Naive thymus-derived CD8-positive, alpha-beta T cell (primary cell): Measurements from ENCODE around the gene DDIAS. TPM values are rescaled to one million over a fixed set of nuclear protein-coding genes. Genes with fewer than 3 reads are reported as not detected.

Experiments
- ATAC-seq, 2 donors: fragments of 150-1000 bp; cut with Tn5 transposase in 1 of 2; sonication (Bioruptor Pico), chemical (Tn5 transposase) in 1 of 2; 1 replicate in 1 of 2; 2 replicates in 1 of 2; pipeline ENCODE4 v1.10.0; 2021; ENCODE audit warnings: mild to moderate bottlenecking in 2 of 2, moderate library complexity in 2 of 2
- POLR2A ChIA-PET: fragments of 350-600 bp; sonication (Branson Sonifier 250); formaldehyde crosslinking; loops from one replicate; lab custom pipeline; 2021; ENCODE audit warnings: antibody characterized with exemption; lab: Charles Lee
- DNase-seq, 10 donors: peaks; one replicate each; pipeline versions ENCODE4 v3.0.0 to v3.0.0-alpha.2; 2020 to 2022
- H3K27ac Mint-ChIP-seq, 10 donors: one replicate each; pipeline ENCODE4 v1.8.0; 2020 to 2022; ENCODE audit warnings: mild to moderate bottlenecking in 10 of 10, mixed read lengths in 10 of 10, moderate library complexity in 4 of 10, inconsistent platforms in 1 of 10
- H3K27me3 Mint-ChIP-seq, 5 donors: one replicate each; pipeline ENCODE4 v1.8.0; 2021 to 2022; ENCODE audit warnings: mixed read lengths in 5 of 5
- H3K36me3 Mint-ChIP-seq, 3 donors: one replicate each; pipeline ENCODE4 v1.8.0; 2020 to 2022; ENCODE audit warnings: mixed read lengths in 3 of 3, mild to moderate bottlenecking in 2 of 3, inconsistent platforms in 1 of 3
- H3K4me1 Mint-ChIP-seq, 4 donors: one replicate each; pipeline ENCODE4 v1.8.0; 2021 to 2022; ENCODE audit warnings: mixed read lengths in 4 of 4
- H3K4me3 Mint-ChIP-seq, 10 donors: one replicate each; pipeline ENCODE4 v1.8.0; 2020 to 2022; ENCODE audit warnings: mild to moderate bottlenecking in 10 of 10, mixed read lengths in 10 of 10, moderate library complexity in 6 of 10, inconsistent platforms in 1 of 10
- H3K9me3 Mint-ChIP-seq, 9 donors: one replicate each; pipeline ENCODE4 v1.8.0; 2020 to 2022; ENCODE audit warnings: mixed read lengths in 9 of 9, mild to moderate bottlenecking in 3 of 9, inconsistent platforms in 1 of 9, moderate library complexity in 1 of 9
- polyA plus RNA-seq, 3 donors: library from polyadenylated mRNA; unstranded; fragments of 300-500 nt; fragmentation: Illumina TruSeq; gene quantifications; one replicate each; pipeline ENCODE4 v1.2.3, GENCODE V29; 2021
- total RNA-seq, 8 experiments: library from RNA in 2 of 8; stranded (reverse) in 2 of 8; gene quantifications; one replicate each; pipeline ENCODE4 v1.2.3 and lab custom pipeline; 2021 to 2026

The DDIAS gene
- total and polyA plus RNA-seq, 5 experiments from 2014 or later, result 0.59 to 3.1 (median 2.3) TPM

DNA sequence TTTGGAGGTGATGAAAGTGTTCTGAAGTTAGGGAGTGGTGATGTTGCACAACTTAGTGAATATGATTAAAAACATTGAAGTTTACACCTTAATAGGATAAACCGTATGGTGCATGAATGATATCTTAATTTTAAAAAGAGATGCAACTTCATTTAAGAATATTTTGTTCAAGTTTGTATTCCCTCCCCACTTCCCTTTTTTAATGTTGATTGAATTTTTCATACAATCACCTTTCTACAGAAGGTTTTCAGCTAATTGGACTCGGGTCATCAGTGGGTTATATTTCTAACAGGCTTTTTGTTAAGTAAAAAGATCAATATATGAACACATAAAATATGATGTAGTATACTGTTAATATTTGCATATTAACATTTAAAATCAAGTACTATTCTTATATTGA lies 72.6 kb downstream of the DDIAS start:
- DNase-seq (no peak), ATAC-seq (no peak)
- H3K4me3 Mint-ChIP-seq, result no peak overlapping the region
- peaks cover 0 to 4% (median 0%) of the 10 kb centered on the region in 9 donors for H3K9me3 Mint-ChIP-seq
- no peaks in the 10 kb centered on the region for H3K27me3 Mint-ChIP-seq
- peak overlapping the region in 8 of 10 donors; percentile 4 to 80 (median 66) for H3K27ac Mint-ChIP-seq
- H3K4me1 Mint-ChIP-seq, result peaks cover 20 to 76% (median 70%) of the 10 kb centered on the region in 4 donors
- peaks cover 0 to 4% (median 2%) of the 10 kb centered on the region in 3 donors for H3K36me3 Mint-ChIP-seq
- POLR2A ChIA-PET, result interaction anchor here (0.5 kb wide), 1 partner anchor 14 kb away, joined by 3 read pairs; no protein-coding TSS in a partner anchor

DNA sequence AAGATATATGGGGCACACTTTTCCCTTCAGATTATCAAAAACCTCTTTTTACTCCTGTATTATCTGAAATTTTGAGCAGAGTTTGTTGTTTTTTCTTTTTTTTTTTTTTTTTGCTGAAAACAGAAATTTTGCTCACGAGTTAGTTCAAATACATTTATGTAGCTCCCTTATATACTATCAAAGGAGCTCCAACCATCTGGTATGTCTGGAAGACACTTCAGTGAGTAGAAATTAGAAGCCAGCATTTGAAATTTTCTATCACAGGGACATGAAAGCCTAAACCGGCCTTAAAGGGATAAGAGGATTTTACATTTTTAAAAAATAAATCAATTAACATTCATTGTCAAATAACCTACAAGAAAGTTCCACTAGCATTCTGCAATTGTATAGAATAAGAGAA lies 73.3 kb downstream of the DDIAS start:
- Mint-ChIP-seq H3K27me3 (no peaks in the 10 kb centered on the region), H3K27ac (peak overlapping the region in 5 of 10 donors; percentile 6 to 73 (median 26)), H3K4me3 (no peak overlapping the region), H3K36me3 (peaks cover 0 to 4% (median 2%) of the 10 kb centered on the region in 3 donors), H3K9me3 (peaks cover 0 to 4% (median 0%) of the 10 kb centered on the region in 9 donors), H3K4me1 (peaks cover 15 to 75% (median 69%) of the 10 kb centered on the region in 4 donors)
- POLR2A ChIA-PET, result interaction anchor here (0.5 to 2.0 kb wide), 3 partner anchors 11 to 15 kb away, joined by 3 to 7 read pairs (median 3); no protein-coding TSS in a partner anchor
- ATAC-seq (no peak), DNase-seq (no peak)

DNA sequence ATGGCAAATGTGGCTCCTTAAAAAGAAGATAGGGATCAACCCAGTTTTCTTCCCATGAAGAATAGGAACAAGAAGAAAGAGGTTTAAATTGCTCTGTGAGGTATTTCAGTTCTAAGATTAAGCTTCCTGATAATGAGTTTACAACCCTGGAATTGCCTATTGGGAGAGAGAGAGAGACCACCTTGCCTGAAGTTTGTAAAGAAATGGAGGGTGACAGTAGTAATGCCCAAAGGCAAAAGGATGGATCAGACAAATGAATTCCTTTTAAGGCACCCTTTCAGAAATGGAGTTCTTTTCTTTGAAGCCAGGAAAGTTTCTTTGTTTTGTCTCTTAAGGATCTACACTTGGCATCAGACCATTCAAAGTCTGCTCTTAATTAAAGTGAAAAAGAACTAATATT lies 74.3 kb downstream of the DDIAS start:
- ATAC-seq, result no peak
- peaks cover 15 to 74% (median 67%) of the 10 kb centered on the region in 4 donors for H3K4me1 Mint-ChIP-seq
- peaks cover 2 to 7% (median 4%) of the 10 kb centered on the region in 3 donors for H3K36me3 Mint-ChIP-seq
- DNase-seq, result no peak
- H3K9me3 Mint-ChIP-seq, result peaks cover 0 to 4% (median 0%) of the 10 kb centered on the region in 9 donors
- no peak overlapping the region for H3K4me3 Mint-ChIP-seq
- no peaks in the 10 kb centered on the region for H3K27me3 Mint-ChIP-seq
- POLR2A ChIA-PET, result interaction anchor here (2.0 kb wide), 1 partner anchor 16 kb away, joined by 7 read pairs; no protein-coding TSS in a partner anchor
- H3K27ac Mint-ChIP-seq, result peak overlapping the region in 9 of 10 donors; percentile 2 to 66 (median 57)

DNA sequence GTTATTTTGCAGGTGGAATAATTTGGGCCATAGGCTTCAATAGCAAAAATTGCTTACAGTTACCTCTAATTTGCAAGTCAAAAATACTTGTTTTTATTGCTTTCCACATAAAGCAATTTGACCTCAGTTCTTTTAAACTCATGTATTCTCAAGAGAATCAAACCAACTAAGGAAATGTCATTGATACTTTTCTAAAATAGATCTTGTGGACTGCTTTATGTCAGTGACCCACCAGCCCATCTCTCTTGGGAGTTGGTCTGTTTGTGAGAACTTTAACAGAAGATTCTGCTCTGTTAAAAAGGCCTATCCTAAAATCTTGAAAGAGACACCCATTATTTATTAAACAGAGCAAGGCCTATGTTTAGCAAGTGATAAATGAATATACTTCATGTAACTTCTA lies 75.2 kb downstream of the DDIAS start:
- H3K27ac Mint-ChIP-seq, result peak overlapping the region in 6 of 10 donors; percentile 2 to 66 (median 42)

DNA sequence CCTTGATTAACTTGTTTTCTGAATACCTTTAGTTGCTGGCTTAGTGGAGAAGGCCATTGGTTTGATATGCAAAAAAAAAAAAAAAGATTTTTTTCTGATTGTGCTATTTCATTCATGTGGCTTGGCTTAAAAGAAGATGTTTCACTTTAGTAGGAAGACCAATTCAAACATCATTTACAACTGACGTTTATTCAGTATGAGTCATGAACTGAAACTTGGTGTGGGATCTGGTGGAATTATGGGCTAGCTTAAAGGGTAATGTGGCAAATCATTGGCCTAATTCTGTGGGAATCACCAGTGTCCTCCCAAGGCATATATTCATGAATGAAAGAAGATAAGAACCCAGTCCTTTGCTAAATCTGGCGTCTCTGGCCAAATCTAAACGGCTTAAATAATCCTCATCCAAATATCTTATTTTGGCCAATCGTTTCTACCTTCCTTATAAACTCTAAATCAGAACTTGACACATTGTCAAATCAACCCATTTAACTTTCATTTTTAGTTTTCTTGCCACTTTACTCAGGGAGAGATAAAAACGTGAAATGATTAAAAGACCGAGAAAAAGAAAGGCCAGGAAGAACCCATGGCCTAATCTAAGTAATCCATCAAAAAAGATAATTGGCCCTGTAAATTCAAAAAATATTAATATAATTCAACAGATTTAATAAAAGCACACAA lies 77.0 kb downstream of the DDIAS start:
- POLR2A ChIA-PET, result interaction anchor here (0.6 to 1.3 kb wide), 2 partner anchors 11 to 23 kb away, joined by 3 to 5 read pairs; no protein-coding TSS in a partner anchor
- Mint-ChIP-seq H3K4me1 (peaks cover 7 to 52% (median 45%) of the 10 kb centered on the region in 4 donors), H3K4me3 (peak overlapping the region in 3 of 10 donors; percentile 7 to 36 (median 8)), H3K27ac (peak overlapping the region in 7 of 10 donors; percentile 11 to 90 (median 52)), H3K36me3 (peaks cover 12 to 27% (median 16%) of the 10 kb centered on the region in 3 donors), H3K27me3 (no peaks in the 10 kb centered on the region), H3K9me3 (peaks cover 0 to 4% (median 0%) of the 10 kb centered on the region in 9 donors)
- ATAC-seq (peak; percentile 61 to 77), DNase-seq (no peak)

More for the DNA sequence above, 75.2 kb downstream of the DDIAS start:
- Mint-ChIP-seq H3K36me3 (peaks cover 7 to 16% (median 10%) of the 10 kb centered on the region in 3 donors), H3K4me1 (peaks cover 11 to 66% (median 59%) of the 10 kb centered on the region in 4 donors), H3K4me3 (no peak overlapping the region), H3K9me3 (peaks cover 0 to 4% (median 0%) of the 10 kb centered on the region in 9 donors), H3K27me3 (no peaks in the 10 kb centered on the region)
- DNase-seq (no peak), ATAC-seq (no peak)
- POLR2A ChIA-PET, result no interaction called here

DNA sequence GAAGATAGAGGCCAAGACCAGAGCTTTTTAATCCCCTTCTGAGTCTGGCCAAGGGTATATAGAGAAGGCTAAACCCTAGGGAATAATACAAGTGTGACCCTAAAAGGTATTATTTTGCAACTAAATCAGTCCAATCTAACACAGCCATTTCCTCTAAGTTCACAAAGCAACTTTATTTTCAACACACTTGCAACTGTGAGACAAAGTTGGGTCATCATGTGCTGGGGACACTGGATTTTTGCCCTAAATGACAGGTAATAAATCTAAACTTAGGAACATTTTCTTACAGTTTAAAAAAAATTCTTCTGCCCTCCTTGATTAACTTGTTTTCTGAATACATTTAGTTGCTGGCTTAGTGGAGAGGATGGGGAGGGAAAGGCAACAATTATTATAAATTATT lies 78.3 kb downstream of the DDIAS start:
- Mint-ChIP-seq H3K4me1 (peaks cover 7 to 44% (median 40%) of the 10 kb centered on the region in 4 donors), H3K36me3 (peaks cover 16 to 36% (median 25%) of the 10 kb centered on the region in 3 donors), H3K9me3 (peaks cover 0 to 4% (median 0%) of the 10 kb centered on the region in 9 donors), H3K27ac (peak overlapping the region in 3 of 10 donors; percentile 7 to 66 (median 27)), H3K4me3 (no peak overlapping the region), H3K27me3 (no peaks in the 10 kb centered on the region)
- ATAC-seq (no peak), DNase-seq (no peak)
- POLR2A ChIA-PET, result interaction anchor here (1.5 kb wide), 1 partner anchor 8 kb away, joined by 3 read pairs; no protein-coding TSS in a partner anchor

DNA sequence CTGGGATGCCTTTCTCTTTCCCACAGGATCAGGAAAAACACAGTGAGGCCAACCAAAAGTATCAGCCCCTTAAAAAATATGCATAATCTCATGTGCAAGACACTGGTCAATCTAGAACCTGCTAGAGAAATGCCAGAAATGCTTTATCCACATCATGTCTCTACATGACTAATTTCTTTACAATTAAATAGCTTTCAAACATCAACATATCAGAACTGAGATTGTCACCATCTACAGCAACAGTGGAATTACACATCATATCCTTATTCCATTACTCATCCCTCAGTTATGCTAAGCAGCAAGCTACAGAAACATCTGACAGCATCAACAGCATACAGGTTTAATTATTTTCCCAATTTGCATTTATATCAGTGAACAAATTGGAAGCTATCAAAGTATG lies 78.8 kb downstream of the DDIAS start:
- DNase-seq, result no peak
- Mint-ChIP-seq H3K27me3 (no peaks in the 10 kb centered on the region), H3K9me3 (peaks cover 0 to 4% (median 0%) of the 10 kb centered on the region in 9 donors), H3K4me3 (no peak overlapping the region), H3K36me3 (peaks cover 16 to 38% (median 26%) of the 10 kb centered on the region in 3 donors), H3K27ac (peak overlapping the region in 2 of 10 donors; percentile 5 to 36), H3K4me1 (peaks cover 7 to 42% (median 38%) of the 10 kb centered on the region in 4 donors)
- POLR2A ChIA-PET, result interaction anchor here (1.0 to 1.5 kb wide), 2 partner anchors 9 to 19 kb away, joined by 3 read pairs; no protein-coding TSS in a partner anchor
- no peak for ATAC-seq

DNA sequence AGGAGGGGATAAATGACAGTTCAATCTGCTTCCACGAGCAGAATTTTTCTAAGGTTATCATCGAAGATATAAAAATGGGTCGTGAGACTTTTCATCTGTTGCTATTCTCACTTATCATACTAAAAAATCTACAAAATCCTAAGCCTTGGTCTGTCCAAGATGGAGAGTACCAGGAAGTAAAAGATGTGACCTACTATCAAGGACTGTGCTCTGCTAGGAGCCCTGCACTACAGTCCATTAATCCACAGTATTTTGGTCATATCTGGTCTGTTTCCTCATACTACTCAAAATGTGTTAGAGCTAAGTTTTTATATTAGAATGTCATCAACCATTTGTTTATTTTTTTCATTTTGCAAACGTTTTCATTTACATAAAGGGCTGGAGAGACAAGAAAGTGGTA lies 79.4 kb downstream of the DDIAS start:
- ATAC-seq, result no peak
- POLR2A ChIA-PET, result interaction anchor here (0.6 to 1.5 kb wide), 3 partner anchors 10 to 71 kb away, joined by 3 read pairs; no protein-coding TSS in a partner anchor
- Mint-ChIP-seq H3K27me3 (no peaks in the 10 kb centered on the region), H3K4me3 (no peak overlapping the region), H3K4me1 (peaks cover 7 to 39% (median 33%) of the 10 kb centered on the region in 4 donors), H3K27ac (peak overlapping the region in 2 of 10 donors; percentile 45 to 63), H3K9me3 (peaks cover 0 to 4% (median 0%) of the 10 kb centered on the region in 9 donors), H3K36me3 (peaks cover 16 to 44% (median 28%) of the 10 kb centered on the region in 3 donors)
- no peak for DNase-seq

DNA sequence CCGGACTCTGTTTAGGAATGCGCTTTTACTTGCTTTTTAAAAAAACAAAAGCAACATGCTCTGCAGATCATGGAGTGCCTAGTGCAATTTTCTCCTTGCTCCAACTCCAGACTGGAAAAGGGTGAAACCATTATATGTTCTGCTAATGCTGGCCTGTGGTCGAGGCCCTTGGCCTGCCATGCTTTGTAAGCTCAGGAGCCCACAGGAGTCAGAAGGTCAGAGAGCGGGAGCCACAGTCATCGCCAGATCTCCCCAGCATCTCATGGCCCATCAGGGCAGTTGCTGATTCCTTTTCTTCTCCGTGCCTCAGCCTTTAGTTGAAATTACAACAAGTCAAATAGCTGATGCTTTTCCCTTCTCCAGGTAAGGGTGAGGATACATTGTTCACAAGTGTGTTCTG lies 80.3 kb downstream of the DDIAS start:
- ATAC-seq, result no peak
- H3K36me3 Mint-ChIP-seq, result peaks cover 16 to 52% (median 30%) of the 10 kb centered on the region in 3 donors

More for the DNA sequence above, 80.3 kb downstream of the DDIAS start:
- Mint-ChIP-seq H3K27ac (peak overlapping the region in 3 of 10 donors; percentile 11 to 56 (median 27)), H3K4me3 (no peak overlapping the region), H3K27me3 (no peaks in the 10 kb centered on the region), H3K9me3 (peaks cover 0 to 4% (median 0%) of the 10 kb centered on the region in 9 donors), H3K4me1 (peaks cover 7 to 34% (median 26%) of the 10 kb centered on the region in 4 donors)
- POLR2A ChIA-PET, result interaction anchor here (1.0 to 1.3 kb wide), 2 partner anchors 17 to 89 kb away, joined by 3 to 4 read pairs; partner anchors contain the start of gene RAB30
- DNase-seq, result no peak

Other genes with a start within 250 kb of the DDIAS start
- not detected for gene FAM181B, start 167.9 kb upstream of the DDIAS start, total RNA-seq
- gene FAM181B, start 167.9 kb upstream of the DDIAS start, polyA plus RNA-seq, result not detected
- 10 to 100 TPM; 26.4 to 29.1 TPM for gene PRCP, start 1.3 kb upstream of the DDIAS start, total RNA-seq
- 10 to 100 TPM; 48.3 to 50.2 (median 49.3) TPM for gene PRCP, start 1.3 kb upstream of the DDIAS start, polyA plus RNA-seq
- gene RAB30, start 170.2 kb downstream of the DDIAS start, total RNA-seq, result 10 to 100 TPM; 28.1 to 35.5 TPM
- 10 to 100 TPM; 10.7 to 17.4 (median 12.8) TPM for gene RAB30, start 170.2 kb downstream of the DDIAS start, polyA plus RNA-seq